ENCODE results near the gene PRSS33. TPM values are rescaled to one million over a fixed set of nuclear protein-coding genes. Genes with fewer than 3 reads are reported as not detected.
A peak's percentile ranks its signal among the peaks of the same experiment; 100 is the strongest.

PRSS33 gene
- total and polyA plus RNA-seq, 9 of the 15 experiments (the other 6 are each of a cell fraction or from before 2014, with no cell fraction given): not detected

DNA sequence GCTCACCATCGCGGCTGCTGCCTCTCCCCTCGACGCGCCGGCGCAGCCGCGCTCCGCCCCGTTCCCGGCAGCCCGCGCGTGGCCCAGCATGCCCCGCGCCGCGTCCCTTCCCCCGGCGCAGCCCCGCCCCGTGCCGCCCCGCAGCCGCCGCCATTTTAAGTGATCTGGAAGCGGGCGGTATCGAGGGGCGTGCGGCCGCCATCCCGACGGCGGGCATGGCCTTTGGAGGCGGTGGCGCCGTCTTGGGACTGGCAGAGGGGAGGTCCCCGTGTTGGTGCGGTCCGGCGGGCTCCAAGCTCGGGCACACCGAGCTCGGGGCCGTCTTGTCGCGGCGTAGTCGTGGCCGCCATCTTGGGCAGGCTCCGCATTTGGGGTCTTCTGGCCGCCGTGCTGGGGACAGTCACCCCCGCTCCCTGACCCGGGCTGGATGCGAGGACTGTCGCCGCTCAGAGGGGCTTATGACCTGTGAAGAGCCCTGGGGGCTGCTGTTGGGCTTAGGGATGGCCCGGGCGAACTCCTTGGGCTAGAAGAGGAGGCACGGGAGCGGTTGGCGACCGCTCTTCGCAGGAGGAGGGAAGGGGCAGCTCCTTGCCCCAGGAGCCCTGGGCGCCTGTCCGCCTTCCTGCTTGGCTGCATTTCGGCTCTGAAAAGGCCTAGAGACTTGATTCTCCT lies 10.0 kb downstream of the PRSS33 start, which contains the start of gene ELOB (continued):
- TF ChIP-seq, protein P1, sequence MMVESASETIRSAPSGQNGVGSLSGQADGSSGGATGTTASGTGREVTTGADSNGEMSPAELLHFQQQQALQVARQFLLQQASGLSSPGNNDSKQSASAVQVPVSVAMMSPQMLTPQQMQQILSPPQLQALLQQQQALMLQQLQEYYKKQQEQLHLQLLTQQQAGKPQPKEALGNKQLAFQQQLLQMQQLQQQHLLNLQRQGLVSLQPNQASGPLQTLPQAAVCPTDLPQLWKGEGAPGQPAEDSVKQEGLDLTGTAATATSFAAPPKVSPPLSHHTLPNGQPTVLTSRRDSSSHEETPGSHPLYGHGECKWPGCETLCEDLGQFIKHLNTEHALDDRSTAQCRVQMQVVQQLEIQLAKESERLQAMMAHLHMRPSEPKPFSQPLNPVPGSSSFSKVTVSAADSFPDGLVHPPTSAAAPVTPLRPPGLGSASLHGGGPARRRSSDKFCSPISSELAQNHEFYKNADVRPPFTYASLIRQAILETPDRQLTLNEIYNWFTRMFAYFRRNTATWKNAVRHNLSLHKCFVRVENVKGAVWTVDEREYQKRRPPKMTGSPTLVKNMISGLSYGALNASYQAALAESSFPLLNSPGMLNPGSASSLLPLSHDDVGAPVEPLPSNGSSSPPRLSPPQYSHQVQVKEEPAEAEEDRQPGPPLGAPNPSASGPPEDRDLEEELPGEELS (CRISPR knock-in tag; IDR thresholded peaks at IDR 0.05; ENCODE audit: borderline replicate concordance): 0 out of 2 replicates have a peak, but pooled peaks have one; percentile 59
- TF ChIP-seq TRIM24 (IDR thresholded peaks at IDR 0.05): no peak
- TF ChIP-seq, protein P2, sequence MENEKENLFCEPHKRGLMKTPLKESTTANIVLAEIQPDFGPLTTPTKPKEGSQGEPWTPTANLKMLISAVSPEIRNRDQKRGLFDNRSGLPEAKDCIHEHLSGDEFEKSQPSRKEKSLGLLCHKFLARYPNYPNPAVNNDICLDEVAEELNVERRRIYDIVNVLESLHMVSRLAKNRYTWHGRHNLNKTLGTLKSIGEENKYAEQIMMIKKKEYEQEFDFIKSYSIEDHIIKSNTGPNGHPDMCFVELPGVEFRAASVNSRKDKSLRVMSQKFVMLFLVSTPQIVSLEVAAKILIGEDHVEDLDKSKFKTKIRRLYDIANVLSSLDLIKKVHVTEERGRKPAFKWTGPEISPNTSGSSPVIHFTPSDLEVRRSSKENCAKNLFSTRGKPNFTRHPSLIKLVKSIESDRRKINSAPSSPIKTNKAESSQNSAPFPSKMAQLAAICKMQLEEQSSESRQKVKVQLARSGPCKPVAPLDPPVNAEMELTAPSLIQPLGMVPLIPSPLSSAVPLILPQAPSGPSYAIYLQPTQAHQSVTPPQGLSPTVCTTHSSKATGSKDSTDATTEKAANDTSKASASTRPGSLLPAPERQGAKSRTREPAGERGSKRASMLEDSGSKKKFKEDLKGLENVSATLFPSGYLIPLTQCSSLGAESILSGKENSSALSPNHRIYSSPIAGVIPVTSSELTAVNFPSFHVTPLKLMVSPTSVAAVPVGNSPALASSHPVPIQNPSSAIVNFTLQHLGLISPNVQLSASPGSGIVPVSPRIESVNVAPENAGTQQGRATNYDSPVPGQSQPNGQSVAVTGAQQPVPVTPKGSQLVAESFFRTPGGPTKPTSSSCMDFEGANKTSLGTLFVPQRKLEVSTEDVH (IDR thresholded peaks at IDR 0.05; ENCODE audit: low read depth, partially characterized antibody): no peak
- TF ChIP-seq ZNF3 (CRISPR knock-in tag; IDR thresholded peaks at IDR 0.05): no peak
- TF ChIP-seq RAD21 (CRISPR knock-in tag; conservative IDR thresholded peaks at IDR 0.05 in 1 of 2, IDR thresholded peaks at IDR 0.05 in 1 of 2): 0 out of 4 replicates have a peak, but pooled peaks of 1 of the 2 experiments have one; percentile 11
- no peak for TF ChIP-seq TGIF2 (CRISPR knock-in tag; IDR thresholded peaks at IDR 0.05)
- TF ChIP-seq STAT5A (IDR thresholded peaks at IDR 0.05; ENCODE audit: borderline replicate concordance, low read length): no peak
- peak; percentile 60; the same call in 1 of the 2 replicates for TF ChIP-seq MBD2 (IDR thresholded peaks at IDR 0.05; ENCODE audit: borderline replicate concordance, low read depth)
- no peak for TF ChIP-seq ZNF384 (IDR thresholded peaks at IDR 0.05; ENCODE audit: low read depth, low read length)
- no peak for TF ChIP-seq RNF219 (CRISPR knock-in tag; IDR thresholded peaks at IDR 0.05)
- TF ChIP-seq, protein P3, sequence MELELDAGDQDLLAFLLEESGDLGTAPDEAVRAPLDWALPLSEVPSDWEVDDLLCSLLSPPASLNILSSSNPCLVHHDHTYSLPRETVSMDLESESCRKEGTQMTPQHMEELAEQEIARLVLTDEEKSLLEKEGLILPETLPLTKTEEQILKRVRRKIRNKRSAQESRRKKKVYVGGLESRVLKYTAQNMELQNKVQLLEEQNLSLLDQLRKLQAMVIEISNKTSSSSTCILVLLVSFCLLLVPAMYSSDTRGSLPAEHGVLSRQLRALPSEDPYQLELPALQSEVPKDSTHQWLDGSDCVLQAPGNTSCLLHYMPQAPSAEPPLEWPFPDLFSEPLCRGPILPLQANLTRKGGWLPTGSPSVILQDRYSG (tag; conservative IDR thresholded peaks at IDR 0.05; ENCODE audit: low read depth): peak; percentile 64; the same call in 1 of the 2 replicates
- TF ChIP-seq NCOA4 (IDR thresholded peaks at IDR 0.05; ENCODE audit: partially characterized antibody): no peak
- TF ChIP-seq CSDE1 (IDR thresholded peaks at IDR 0.05): peak in 1 of 2 experiments; percentile 85; a peak in 1 of 4 replicates
- TF ChIP-seq HNRNPL (IDR thresholded peaks at IDR 0.05; ENCODE audit: low read depth, low read length): no peak; the same call in 1 of the 2 replicates
- TF ChIP-seq, protein P4, sequence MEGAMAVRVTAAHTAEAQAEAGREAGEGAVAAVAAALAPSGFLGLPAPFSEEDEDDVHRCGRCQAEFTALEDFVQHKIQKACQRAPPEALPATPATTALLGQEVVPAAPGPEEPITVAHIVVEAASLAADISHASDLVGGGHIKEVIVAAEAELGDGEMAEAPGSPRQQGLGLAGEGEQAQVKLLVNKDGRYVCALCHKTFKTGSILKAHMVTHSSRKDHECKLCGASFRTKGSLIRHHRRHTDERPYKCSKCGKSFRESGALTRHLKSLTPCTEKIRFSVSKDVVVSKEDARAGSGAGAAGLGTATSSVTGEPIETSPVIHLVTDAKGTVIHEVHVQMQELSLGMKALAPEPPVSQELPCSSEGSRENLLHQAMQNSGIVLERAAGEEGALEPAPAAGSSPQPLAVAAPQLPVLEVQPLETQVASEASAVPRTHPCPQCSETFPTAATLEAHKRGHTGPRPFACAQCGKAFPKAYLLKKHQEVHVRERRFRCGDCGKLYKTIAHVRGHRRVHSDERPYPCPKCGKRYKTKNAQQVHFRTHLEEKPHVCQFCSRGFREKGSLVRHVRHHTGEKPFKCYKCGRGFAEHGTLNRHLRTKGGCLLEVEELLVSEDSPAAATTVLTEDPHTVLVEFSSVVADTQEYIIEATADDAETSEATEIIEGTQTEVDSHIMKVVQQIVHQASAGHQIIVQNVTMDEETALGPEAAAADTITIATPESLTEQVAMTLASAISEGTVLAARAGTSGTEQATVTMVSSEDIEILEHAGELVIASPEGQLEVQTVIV (CRISPR knock-in tag; IDR thresholded peaks at IDR 0.05; ENCODE audit: borderline replicate concordance): no peak
- no peak for TF ChIP-seq ZNF274 (IDR thresholded peaks at IDR 0.05; ENCODE audit: borderline replicate concordance, low read depth, low read length)

Data from K562 (cell line).